DOHH2 (cell line): ENCODE results near the gene ASPSCR1.

Source experiments
- H3F3A ChIP-seq: fragments of 200-600 bp; sonication (generic), shearing (Covaris generic); 2 replicates; pipeline ENCODE4 v1.6.0; 2016; ENCODE audit warnings: antibody characterized with exemption, mild to moderate bottlenecking; ENCODE audit not compliant: control insufficient read depth, insufficient read depth
- H3K27ac ChIP-seq: fragments of 200-600 bp; sonication (generic); 2 replicates; pipeline ENCODE4 v1.5.1; 2014; ENCODE audit warnings: low read depth, mild to moderate bottlenecking, low read length, moderate library complexity
- H3K27me3 ChIP-seq: fragments of 200-600 bp; sonication (generic); 2 replicates; pipeline ENCODE4 v1.6.1; 2014; ENCODE audit warnings: mild to moderate bottlenecking, low read length, mixed read lengths; ENCODE audit not compliant: control insufficient read depth
- H3K36me3 ChIP-seq: fragments of 200-600 bp; sonication (generic); 2 replicates; pipeline ENCODE4 v1.6.1; 2014; ENCODE audit warnings: mild to moderate bottlenecking, low read length, moderate library complexity, mixed read lengths; ENCODE audit not compliant: control insufficient read depth
- H3K4me1 ChIP-seq: fragments of 200-600 bp; sonication (generic); 2 replicates; pipeline ENCODE4 v1.6.1; 2014; ENCODE audit warnings: mild to moderate bottlenecking, low read length, mixed read lengths; ENCODE audit not compliant: control insufficient read depth
- H3K4me2 ChIP-seq: fragments of 200-600 bp; sonication (generic); 2 replicates; pipeline ENCODE4 v1.6.0; 2014; ENCODE audit warnings: mild to moderate bottlenecking, low read length, moderate library complexity
- H3K4me3 ChIP-seq: fragments of 200-600 bp; sonication (generic); 2 replicates; pipeline ENCODE4 v1.5.1; 2014; ENCODE audit warnings: mild to moderate bottlenecking, low read length, mixed read lengths
- H3K79me2 ChIP-seq: fragments of 200-600 bp; sonication (generic); 2 replicates; pipeline ENCODE4 v1.6.1; 2014; ENCODE audit warnings: mild to moderate bottlenecking, low read length, mixed read lengths; ENCODE audit not compliant: control insufficient read depth
- H3K9me2 ChIP-seq: fragments of 200-600 bp; sonication (generic); replicated peaks from 2 replicates; pipeline ENCODE4 v1.6.1; 2014; ENCODE audit warnings: mild to moderate bottlenecking, low read length, mixed read lengths; ENCODE audit not compliant: control insufficient read depth
- H3K9me3 ChIP-seq: fragments of 200-600 bp; sonication (generic); 2 replicates; pipeline ENCODE4 v1.6.1; 2014; ENCODE audit warnings: antibody characterized with exemption, low read length, mixed read lengths; ENCODE audit not compliant: control insufficient read depth, insufficient read depth
- H4K20me1 ChIP-seq: fragments of 200-600 bp; sonication (generic); 2 replicates; pipeline ENCODE4 v1.6.0; 2014; ENCODE audit warnings: low read depth, mild to moderate bottlenecking, antibody characterized with exemption, low read length, moderate library complexity; ENCODE audit not compliant: control insufficient read depth, insufficient read depth
- CTCF ChIP-seq: fragments of 200-600 bp; sonication (generic); IDR thresholded peaks from one replicate; pipeline ENCODE4 v1.5.1; 2014; ENCODE audit warnings: antibody characterized with exemption, mild to moderate bottlenecking, low read depth, low read length; ENCODE audit not compliant: poor library complexity, severe bottlenecking
- EZH2phosphoT487 ChIP-seq: fragments of 200-600 bp; sonication (generic); IDR thresholded peaks from 2 replicates; pipeline ENCODE4 v1.6.1; 2017; ENCODE audit warnings: borderline replicate concordance, mild to moderate bottlenecking, antibody characterized with exemption, low read length, moderate library complexity, mixed read lengths

Gene ASPSCR1

GRCh38 chr17:81931557-81932332, 45.7 kb upstream of the ASPSCR1 start:
- no peak for TF ChIP-seq EZH2phosphoT487
- no peak for TF ChIP-seq CTCF
- H3K9me2 ChIP-seq, result no peaks in the 10 kb centered on the region
- no peaks in the 10 kb centered on the region for H4K20me1 ChIP-seq
- H3K27me3 ChIP-seq, result peaks cover 4% of the 10 kb centered on the region; the same call in 1 of the 2 replicates
- H3K27ac ChIP-seq, result no peak overlapping the region
- H3K79me2 ChIP-seq, result peaks cover 16% of the 10 kb centered on the region
- H3F3A ChIP-seq, result 0 out of 2 replicates have a peak, but pooled peaks cover 2% of the 10 kb centered on the region
- no peak overlapping the region for H3K4me3 ChIP-seq
- H3K4me2 ChIP-seq, result no peak overlapping the region
- H3K9me3 ChIP-seq, result no peaks in the 10 kb centered on the region
- H3K4me1 ChIP-seq, result peaks cover 21% of the 10 kb centered on the region
- H3K36me3 ChIP-seq, result peaks cover 26% of the 10 kb centered on the region

- H3K27me3 ChIP-seq, result peaks cover 4% of the 10 kb centered on the region; the same call in 1 of the 2 replicates
- H3K4me1 ChIP-seq, result peaks cover 24% of the 10 kb centered on the region
- 0 out of 2 replicates have a peak, but pooled peaks cover 2% of the 10 kb centered on the region for H3F3A ChIP-seq
- no peaks in the 10 kb centered on the region for H4K20me1 ChIP-seq
- H3K4me2 ChIP-seq, result no peak overlapping the region
- H3K36me3 ChIP-seq, result peaks cover 27% of the 10 kb centered on the region
- peaks cover 15% of the 10 kb centered on the region for H3K79me2 ChIP-seq
- TF ChIP-seq EZH2phosphoT487 (no peak), CTCF (no peak)
- H3K4me3 ChIP-seq, result no peak overlapping the region
- H3K9me3 ChIP-seq, result no peaks in the 10 kb centered on the region
- H3K9me2 ChIP-seq, result no peaks in the 10 kb centered on the region
- no peak overlapping the region for H3K27ac ChIP-seq
Measured at GRCh38 chr17:81932333-81932983, 45.0 kb upstream of the ASPSCR1 start.

- no peaks in the 10 kb centered on the region for H3K9me3 ChIP-seq
- peaks cover 4% of the 10 kb centered on the region; the same call in 1 of the 2 replicates for H3K27me3 ChIP-seq
- H3K9me2 ChIP-seq, result no peaks in the 10 kb centered on the region
- 0 out of 2 replicates have a peak, but pooled peaks cover 3% of the 10 kb centered on the region for H3F3A ChIP-seq
- H3K4me3 ChIP-seq, result no peak overlapping the region
- peaks cover 15% of the 10 kb centered on the region for H3K79me2 ChIP-seq
- peaks cover 27% of the 10 kb centered on the region for H3K36me3 ChIP-seq
- H3K4me2 ChIP-seq, result no peak overlapping the region
- TF ChIP-seq CTCF, result no peak
- TF ChIP-seq EZH2phosphoT487, result no peak
- H3K4me1 ChIP-seq, result peaks cover 27% of the 10 kb centered on the region
- H4K20me1 ChIP-seq, result no peaks in the 10 kb centered on the region
- no peak overlapping the region for H3K27ac ChIP-seq
Measured at GRCh38 chr17:81933178-81933699, 44.2 kb upstream of the ASPSCR1 start.
